Ovary (tissue), 9 donors: ENCODE data around the gene NKX1-2. TPM values are rescaled to one million over a fixed set of nuclear protein-coding genes. Genes with fewer than 3 reads are reported as not detected.

Source experiments
- DNase-seq, 5 donors: peaks; one replicate each; pipeline ENCODE4 v3.0.0-alpha.2; 2019 to 2020
- H3K27ac ChIP-seq, 2 donors: fragments of 200-600 bp; one replicate each; pipeline versions ENCODE4 v1.5.1 to v1.8.0; 2019 to 2022
- H3K27me3 ChIP-seq: fragments of 200-600 bp; one replicate; pipeline ENCODE4 v1.8.0; 2022
- H3K36me3 ChIP-seq: fragments of 200-600 bp; sonication (generic); one replicate; pipeline ENCODE4 v1.5.1; 2019
- H3K4me1 ChIP-seq: one replicate; pipeline ENCODE4 v1.8.1; 2013; ENCODE audit warnings: mild to moderate bottlenecking, moderate library complexity; ENCODE audit not compliant: insufficient read depth
- H3K4me3 ChIP-seq: fragments of 200-600 bp; sonication (generic); one replicate; pipeline ENCODE4 v1.5.1; 2017
- H3K9me3 ChIP-seq, 2 donors: fragments of 200-600 bp in 1 of 2; sonication (generic) in 1 of 2; one replicate each; pipeline versions ENCODE4 v1.5.1 to v1.8.1; 2013 to 2019; ENCODE audit warnings: mild to moderate bottlenecking in 1 of 2, moderate library complexity in 1 of 2
- CTCF ChIP-seq, 3 donors: fragments of 450-650 bp in 2 of 3; fragments of 200-600 bp in 1 of 3; IDR thresholded peaks; one replicate each; pipeline versions ENCODE4 v1.5.1 to v1.8.0; 2016 to 2022; ENCODE audit warnings: antibody characterized with exemption in 3 of 3, mild to moderate bottlenecking in 1 of 3
- EP300 ChIP-seq: sonication (generic); formaldehyde crosslinking; IDR thresholded peaks from one replicate; pipeline ENCODE4 v1.6.1; 2017; ENCODE audit warnings: antibody characterized with exemption
- POLR2A ChIP-seq: fragments of 450-650 bp; IDR thresholded peaks from one replicate; pipeline ENCODE4 v1.6.1; 2017; ENCODE audit warnings: antibody characterized with exemption, mild to moderate bottlenecking, moderate library complexity
- WGBS, 3 donors: extraction: QIAGEN DNeasy Blood & Tissue Kit in 1 of 3; methylation state at CpG; one replicate each; pipeline versions ENCODE4 v1.1.5 to v1.1.7; 2013 to 2017; 5-methylcytosine and 5-hydroxymethylcytosine counted together
- intact Hi-C, 4 donors: fragments of 100-400 bp; cut with DNase I; formaldehyde crosslinking; loops; one replicate each; pipeline versions ENCODE4 v1.11.0 to v1.15.1; 2022 to 2023
- polyA plus RNA-seq, 2 donors: library from polyadenylated mRNA; stranded (reverse); fragments of 200-250 nt in 1 of 2; fragments of 350-450 nt in 1 of 2; fragmentation: Illumina TruSeq in 1 of 2; extraction: RNeasy Lipid Tissue Mini Kit (QIAGEN cat#74804) in 1 of 2; gene quantifications; one replicate each; pipeline ENCODE4 v1.2.3, GENCODE V29; 2013 to 2014
- total RNA-seq, 7 donors: library from RNA; depleted of rRNA in 2 of 7; stranded (reverse); fragments of >200 nt in 2 of 7; fragmentation: NEBNext Ultra II Directional in 3 of 7; extraction: Animal tissue kit (Norgen Biotek cat#: 25700) in 3 of 7; gene quantifications; one replicate each; pipeline versions ENCODE4 v1.1.0 to v1.2.4, GENCODE V29; 2016 to 2023
- donor health status: DM: no; HTN: no; CAD: no; lungs with moderate emphysema.
- donor health status: DM: no; HTN: no; CAD: no.
- donor health status: Bipolar disorder and iron deficiency.
- donor health status: DM: yes; HTN: yes; CAD: no.
- donor health status: DM: no; HTN: no; CAD: no.
- donor health status: DM: yes; HTN: yes; CAD: no.

NKX1-2 gene
- total and polyA plus RNA-seq, 9 donors, result 0.05 TPM; not detected in 8

GRCh38 chr10:124484661-124485060 is 34.8 kb upstream of the NKX1-2 start:
- WGBS, 3 donors, result 78 to 83% (median 80%) methylated on average over 2 of the region's 2 CpGs
- no peaks in the 10 kb centered on the region for H3K27me3 ChIP-seq
- DNase-seq, result no peak
- no peak overlapping the region for H3K27ac ChIP-seq
- no peak for TF ChIP-seq POLR2A
- no peak for TF ChIP-seq CTCF (IDR thresholded peaks at IDR 0.05)
- no peak for TF ChIP-seq EP300
- no peaks in the 10 kb centered on the region for H3K4me1 ChIP-seq
- no peaks in the 10 kb centered on the region for H3K36me3 ChIP-seq
- H3K9me3 ChIP-seq, result no peaks in the 10 kb centered on the region
- H3K4me3 ChIP-seq, result no peak overlapping the region
- intact Hi-C loops, result no loop called here

GRCh38 chr10:124484031-124484430 is 34.2 kb upstream of the NKX1-2 start:
- H3K4me1 ChIP-seq, result no peaks in the 10 kb centered on the region
- H3K36me3 ChIP-seq, result no peaks in the 10 kb centered on the region
- intact Hi-C loops, result no loop called here
- WGBS, 3 donors, result 94 to 97% (median 96%) methylated on average over 17 of the region's 17 CpGs
- H3K4me3 ChIP-seq, result no peak overlapping the region
- TF ChIP-seq CTCF (IDR thresholded peaks at IDR 0.05), result no peak
- no peak for TF ChIP-seq EP300
- no peak for TF ChIP-seq POLR2A
- no peak for DNase-seq
- H3K27ac ChIP-seq, result no peak overlapping the region
- H3K27me3 ChIP-seq, result no peaks in the 10 kb centered on the region
- H3K9me3 ChIP-seq, result no peaks in the 10 kb centered on the region

- DNase-seq, result no peak
- no peak for TF ChIP-seq EP300
- TF ChIP-seq CTCF (IDR thresholded peaks at IDR 0.05), result no peak
- TF ChIP-seq POLR2A, result no peak
- H3K27ac ChIP-seq, result no peak overlapping the region
- intact Hi-C loops, result no loop called here
- H3K4me1 ChIP-seq, result no peaks in the 10 kb centered on the region
- H3K27me3 ChIP-seq, result no peaks in the 10 kb centered on the region
- no peaks in the 10 kb centered on the region for H3K36me3 ChIP-seq
- 84 to 93% (median 89%) methylated on average over 12 of the region's 12 CpGs for WGBS, 3 donors
- H3K9me3 ChIP-seq, result no peaks in the 10 kb centered on the region
- H3K4me3 ChIP-seq, result no peak overlapping the region
Observed at GRCh38 chr10:124482876-124483275, 33.0 kb upstream of the NKX1-2 start.

GRCh38 chr10:124482236-124482800 is 32.5 kb upstream of the NKX1-2 start:
- TF ChIP-seq EP300, result no peak
- TF ChIP-seq POLR2A, result no peak
- no peak for TF ChIP-seq CTCF (IDR thresholded peaks at IDR 0.05)
- 85 to 90% (median 89%) methylated on average over 10 of the region's 10 CpGs for WGBS, 3 donors
- Histone ChIP-seq H3K4me3 (no peak overlapping the region), H3K9me3 (no peaks in the 10 kb centered on the region), H3K4me1 (no peaks in the 10 kb centered on the region), H3K27ac (no peak overlapping the region), H3K27me3 (no peaks in the 10 kb centered on the region), H3K36me3 (no peaks in the 10 kb centered on the region)
- no peak for DNase-seq
- intact Hi-C loops, result no loop called here
